ENCODE data around the gene LPAR1.

DNA sequence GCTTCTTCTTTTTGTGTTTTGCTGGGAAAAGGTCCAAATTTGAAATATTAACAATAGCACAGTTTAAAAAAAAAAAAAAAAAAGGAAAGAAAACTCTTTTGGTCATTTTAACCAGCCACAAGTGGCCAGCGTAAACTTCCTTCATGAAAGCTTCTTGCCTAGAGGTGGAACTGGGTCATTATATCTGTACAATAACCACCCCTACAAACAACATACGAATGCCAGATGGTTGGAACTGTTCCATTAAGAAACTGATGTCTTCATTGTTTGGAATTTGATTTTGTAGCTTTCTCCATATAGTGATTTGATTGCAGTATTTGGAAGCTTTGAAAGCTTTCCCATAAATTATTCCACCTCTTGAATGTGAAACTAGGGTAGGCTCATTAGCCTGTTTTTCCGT is 18.3 kb upstream of the LPAR1 start:
- no peak for TF ChIP-seq TAF1 (IDR thresholded peaks at IDR 0.05; ENCODE audit: borderline replicate concordance, low read depth, low read length)
- TF ChIP-seq POLR2A (IDR thresholded peaks at IDR 0.05; ENCODE audit: low read depth, low read length): no peak
